Glutamatergic neuron (in vitro differentiated cells): Measurements from ENCODE around the gene HMGB1. TPM values are rescaled to one million over a fixed set of nuclear protein-coding genes. Genes with fewer than 3 reads are reported as not detected.

ENCODE experiments used
- DNase-seq: peaks from one replicate; pipeline ENCODE4 v3.0.0; 2022
- H3K27ac Mint-ChIP-seq: one replicate; pipeline ENCODE4 v1.8.0; 2020; ENCODE audit warnings: mild to moderate bottlenecking, mixed read lengths, inconsistent platforms; ENCODE audit not compliant: unreplicated experiment
- H3K27me3 Mint-ChIP-seq: one replicate; pipeline ENCODE4 v1.8.0; 2020; ENCODE audit warnings: mild to moderate bottlenecking, moderate library complexity, mixed read lengths, inconsistent platforms; ENCODE audit not compliant: unreplicated experiment
- H3K36me3 Mint-ChIP-seq: one replicate; pipeline ENCODE4 v1.8.0; 2020; ENCODE audit warnings: mild to moderate bottlenecking, mixed read lengths, inconsistent platforms; ENCODE audit not compliant: unreplicated experiment
- H3K4me1 Mint-ChIP-seq: one replicate; pipeline ENCODE4 v1.8.0; 2020; ENCODE audit warnings: mild to moderate bottlenecking, low read depth, mixed read lengths, inconsistent platforms; ENCODE audit not compliant: unreplicated experiment
- H3K4me3 Mint-ChIP-seq: one replicate; pipeline ENCODE4 v1.8.0; 2020; ENCODE audit warnings: mild to moderate bottlenecking, mixed read lengths, inconsistent platforms; ENCODE audit not compliant: unreplicated experiment
- H3K9me3 Mint-ChIP-seq: one replicate; pipeline ENCODE4 v1.8.0; 2020; ENCODE audit warnings: mild to moderate bottlenecking, moderate library complexity, mixed read lengths, inconsistent platforms; ENCODE audit not compliant: unreplicated experiment
- CTCF ChIP-seq: fragments of 200-600 bp; sonication (generic); IDR thresholded peaks from one replicate; pipeline ENCODE4 v1.5.0; 2021; ENCODE audit not compliant: partially characterized antibody, unreplicated experiment
- total RNA-seq: library from RNA; stranded (reverse); fragmentation: NEBNext Ultra II Directional; extraction: Animal tissue kit (Norgen Biotek cat#: 25700); gene quantifications from one replicate; pipeline ENCODE4 v1.2.1, GENCODE V29; 2021; ENCODE audit not compliant: unreplicated experiment

Gene HMGB1
- total RNA-seq, 1 donor from 2014 or later, result 501 TPM

- Mint-ChIP-seq H3K27ac (peak overlapping the region; percentile 21), H3K9me3 (peaks cover 8% of the 10 kb centered on the region), H3K4me1 (peaks cover 35% of the 10 kb centered on the region), H3K4me3 (peak overlapping the region; percentile 26), H3K36me3 (no peaks in the 10 kb centered on the region), H3K27me3 (peaks cover 13% of the 10 kb centered on the region)
- no peak for TF ChIP-seq CTCF
- no peak for DNase-seq
Measured at GRCh38 chr13:30409886-30410704, 55.6 kb downstream of the HMGB1 start.

- TF ChIP-seq CTCF, result peak; percentile 81
- H3K27me3 Mint-ChIP-seq, result peaks cover 13% of the 10 kb centered on the region
- no peak overlapping the region for H3K27ac Mint-ChIP-seq
- DNase-seq, result peak; percentile 96
- H3K9me3 Mint-ChIP-seq, result peaks cover 8% of the 10 kb centered on the region
- H3K4me3 Mint-ChIP-seq, result peak overlapping the region; percentile 80
- H3K4me1 Mint-ChIP-seq, result peaks cover 35% of the 10 kb centered on the region
- H3K36me3 Mint-ChIP-seq, result no peaks in the 10 kb centered on the region
Measured at GRCh38 chr13:30408319-30409101, 57.2 kb downstream of the HMGB1 start.

GRCh38 chr13:30406779-30407416 lies 58.8 kb downstream of the HMGB1 start:
- H3K27me3 Mint-ChIP-seq, result peaks cover 13% of the 10 kb centered on the region
- H3K27ac Mint-ChIP-seq, result peak overlapping the region; percentile 28
- H3K4me1 Mint-ChIP-seq, result peaks cover 37% of the 10 kb centered on the region
- H3K36me3 Mint-ChIP-seq, result no peaks in the 10 kb centered on the region
- DNase-seq, result no peak
- H3K4me3 Mint-ChIP-seq, result peak overlapping the region; percentile 30
- no peak for TF ChIP-seq CTCF
- peaks cover 10% of the 10 kb centered on the region for H3K9me3 Mint-ChIP-seq

Other genes with a start within 250 kb of the HMGB1 start
- gene KATNAL1, start 158.4 kb downstream of the HMGB1 start, total RNA-seq, result 74.6 TPM
- not detected for gene UBE2L5, start 43.4 kb downstream of the HMGB1 start, total RNA-seq
- gene USPL1, start 152.0 kb upstream of the HMGB1 start, total RNA-seq, result 101 TPM